HCT116 (cell line): ENCODE measurements around the gene TFF3. TPM values are rescaled to one million over a fixed set of nuclear protein-coding genes. Genes with fewer than 3 reads are reported as not detected.

ENCODE experiments used
- ATAC-seq: fragments of 200-7000 bp; cut with Tn5 transposase; 2 replicates; pipeline ENCODE4 v1.9.1; 2020; ENCODE audit warnings: mild to moderate bottlenecking, moderate library complexity
- BruUV-seq: library from RNA; stranded (reverse); fragments of 400-500 nt; replicated peaks from 2 replicates; lab custom pipeline; 2021; lab: Mats Ljungman, UMichigan
- CTCF ChIA-PET: fragments of 300-600 bp; sonication (Branson Sonifier 250); formaldehyde crosslinking; loops from one replicate; lab custom pipeline; 2021; ENCODE audit warnings: antibody characterized with exemption; lab: Charles Lee
- POLR2A ChIA-PET: fragments of 300-600, 350-600 bp; sonication (Branson Sonifier 250); formaldehyde crosslinking; loops from one replicate; lab custom pipeline; 2021; ENCODE audit warnings: antibody characterized with exemption; lab: Charles Lee
- RAD21 ChIA-PET, 2 experiments: fragments of 300-600 bp; sonication (Branson Sonifier 250); formaldehyde crosslinking; loops; one replicate each; lab custom pipeline; 2023; ENCODE audit warnings: low total read pairs in 2 of 2; ENCODE audit not compliant: uncharacterized antibody in 2 of 2, unreplicated experiment in 2 of 2, low non-redundant PET in 1 of 2; lab: Charles Lee
- DNase-seq: peaks from one replicate; pipeline ENCODE4 v3.0.0-alpha.2; 2010; ENCODE audit warnings: low read depth, low spot score
- H2AFZ ChIP-seq: fragments of 200-600 bp; shearing (Covaris generic), sonication (generic); 2 replicates; pipeline ENCODE4 v1.6.1; 2017; ENCODE audit warnings: low read depth, mixed run types, mixed read lengths, antibody characterized with exemption, low read length; ENCODE audit not compliant: poor library complexity, severe bottlenecking
- H3K27ac ChIP-seq: 2 replicates; pipeline ENCODE4 v1.5.1; 2012; ENCODE audit warnings: low read depth, low read length
- H3K27me3 ChIP-seq: fragments of 200-600 bp; sonication (generic); 2 replicates; pipeline ENCODE4 v1.6.1; 2016; ENCODE audit warnings: mixed run types, low read length, mixed read lengths; ENCODE audit not compliant: insufficient read depth
- H3K36me3 ChIP-seq, 2 experiments: fragments of 200-500 bp in 1 of 2; fragments of 200-600 bp in 1 of 2; sonication (Bioruptor generic) in 1 of 2; sonication (generic) in 1 of 2; 2 replicates each; pipeline versions ENCODE4 v1.5.1 to v1.6.1; 2014 to 2016; ENCODE audit warnings: low read length in 2 of 2, inconsistent platforms in 1 of 2, mixed read lengths in 1 of 2, mixed run types in 1 of 2; ENCODE audit not compliant: insufficient read depth in 2 of 2, control insufficient read depth in 1 of 2
- H3K4me1 ChIP-seq, 2 experiments: fragments of 200-600 bp in 1 of 2; sonication (generic) in 1 of 2; 2 replicates each; pipeline versions ENCODE4 v1.5.1 to v1.6.1; 2012 to 2017; ENCODE audit warnings: low read length in 2 of 2, inconsistent platforms in 1 of 2, mild to moderate bottlenecking in 1 of 2, mixed read lengths in 1 of 2, mixed run types in 1 of 2, moderate library complexity in 1 of 2; ENCODE audit not compliant: insufficient read depth in 2 of 2, control insufficient read depth in 1 of 2
- H3K4me2 ChIP-seq: fragments of 200-600 bp; sonication (generic); 2 replicates; pipeline ENCODE4 v1.6.1; 2017; ENCODE audit warnings: mixed run types, low read length, mixed read lengths
- H3K4me3 ChIP-seq, 2 experiments: fragments of 200-600 bp in 1 of 2; sonication (generic) in 1 of 2; replicated peaks in 1 of 2; 2 replicates each; pipeline ENCODE4 v1.5.1; 2011 to 2016; ENCODE audit warnings: low read length in 2 of 2, control low read depth in 1 of 2, low read depth in 1 of 2, mild to moderate bottlenecking in 1 of 2, mixed read lengths in 1 of 2, mixed run types in 1 of 2
- H3K79me2 ChIP-seq: fragments of 200-600 bp; sonication (generic); 2 replicates; pipeline ENCODE4 v1.6.1; 2017; ENCODE audit warnings: mild to moderate bottlenecking, mixed run types, low read length, moderate library complexity, mixed read lengths; ENCODE audit not compliant: insufficient read depth
- H3K9ac ChIP-seq: fragments of 200-600 bp; sonication (generic); 2 replicates; pipeline ENCODE4 v1.6.1; 2016; ENCODE audit warnings: low read length, mixed read lengths
- H3K9me2 ChIP-seq: fragments of 200-600 bp; sonication (generic), shearing (Covaris generic); 2 replicates; pipeline ENCODE4 v1.6.1; 2017; ENCODE audit warnings: mixed run types, mild to moderate bottlenecking, moderate library complexity; ENCODE audit not compliant: insufficient read depth
- H3K9me3 ChIP-seq, 2 experiments: fragments of 200-500 bp in 1 of 2; fragments of 200-600 bp in 1 of 2; sonication (Bioruptor generic) in 1 of 2; sonication (generic) in 1 of 2; 2 replicates each; pipeline ENCODE4 v1.6.1; 2014 to 2017; ENCODE audit warnings: low read length in 2 of 2, mixed read lengths in 2 of 2, inconsistent platforms in 1 of 2, low read depth in 1 of 2, mild to moderate bottlenecking in 1 of 2, mixed run types in 1 of 2, moderate library complexity in 1 of 2; ENCODE audit not compliant: control insufficient read depth in 1 of 2, insufficient read depth in 1 of 2
- H4K20me1 ChIP-seq: fragments of 200-600 bp; sonication (generic), shearing (Covaris generic); 2 replicates; pipeline ENCODE4 v1.6.1; 2017; ENCODE audit warnings: mixed run types, mild to moderate bottlenecking, moderate library complexity; ENCODE audit not compliant: insufficient read depth
- CBX3 ChIP-seq: IDR thresholded peaks from 2 replicates; pipeline ENCODE4 v1.6.1; 2012; ENCODE audit warnings: low read depth
- CTCF ChIP-seq, 3 experiments: fragments of 200-600 bp in 1 of 3; sonication (generic) in 1 of 3; IDR thresholded peaks in 2 of 3; conservative IDR thresholded peaks in 1 of 3; 2 replicates each; pipeline ENCODE4 v1.5.1; 2012 to 2017; ENCODE audit warnings: low read depth in 2 of 3, low read length in 2 of 3, antibody characterized with exemption in 1 of 3, borderline replicate concordance in 1 of 3, control low read depth in 1 of 3, mild to moderate bottlenecking in 1 of 3, mixed read lengths in 1 of 3, mixed run types in 1 of 3, moderate library complexity in 1 of 3; ENCODE audit not compliant: insufficient read depth in 1 of 3
- EZH2phosphoT487 ChIP-seq: fragments of 200-600 bp; IDR thresholded peaks from 2 replicates; pipeline ENCODE4 v1.6.1; 2018; ENCODE audit warnings: antibody characterized with exemption, borderline replicate concordance
- JUND ChIP-seq: IDR thresholded peaks from 2 replicates; pipeline ENCODE4 v1.6.1; 2012
- MAX ChIP-seq: IDR thresholded peaks from 2 replicates; pipeline ENCODE4 v1.6.1; 2012
- REST ChIP-seq: IDR thresholded peaks from 2 replicates; pipeline ENCODE4 v1.6.1; 2012; ENCODE audit warnings: low read depth
- SIN3A ChIP-seq: IDR thresholded peaks from 2 replicates; pipeline ENCODE4 v1.6.1; 2012; ENCODE audit warnings: low read depth
- SP1 ChIP-seq: IDR thresholded peaks from 2 replicates; pipeline ENCODE4 v1.6.1; 2012; ENCODE audit warnings: low read depth
- ZFX ChIP-seq: fragments of 450-650 bp; IDR thresholded peaks from 2 replicates; pipeline ENCODE4 v1.6.1; 2017
- ZNF274 ChIP-seq: fragments of 200-500 bp; sonication (Bioruptor generic); IDR thresholded peaks from 2 replicates; pipeline ENCODE4 v1.6.1; 2014; ENCODE audit warnings: mild to moderate bottlenecking, low read depth, low read length, inconsistent platforms
- intact Hi-C: fragments of 100-400 bp; cut with micrococcal nuclease; formaldehyde crosslinking; loops from 2 replicates; pipeline ENCODE4 v1.10.0; 2022
- total RNA-seq: library from RNA; stranded (reverse); gene quantifications from one replicate; pipeline ENCODE4 v1.2.1, GENCODE V29; 2021; ENCODE audit not compliant: unreplicated experiment

The TFF3 gene
- total RNA-seq, 1 experiment from 2014 or later = 0.22 TPM

- no peak overlapping the region; the same call in 1 of the 2 replicates for H3K27ac ChIP-seq
Observed at GRCh38 chr21:42294273-42294880, 20.8 kb downstream of the TFF3 start.

More at GRCh38 chr21:42294273-42294880, 20.8 kb downstream of the TFF3 start:
- H3K4me3 ChIP-seq = no peak overlapping the region
- H3K79me2 ChIP-seq = no peaks in the 10 kb centered on the region
- no peaks in the 10 kb centered on the region for H3K36me3 ChIP-seq
- 0 out of 2 replicates have a peak, but pooled peaks cover 9% of the 10 kb centered on the region for H3K27me3 ChIP-seq
- H2AFZ ChIP-seq = no peak overlapping the region
- no peak overlapping the region for H3K9ac ChIP-seq
- DNase-seq (no peak), ATAC-seq (no peak)
- no peak for TF ChIP-seq ZFX
- no peak for TF ChIP-seq ZNF274
- no peak for TF ChIP-seq SIN3A
- no peak for TF ChIP-seq REST
- no peak for TF ChIP-seq SP1
- TF ChIP-seq JUND = no peak
- TF ChIP-seq CTCF (IDR thresholded peaks at IDR 0.05 in 2 of 3, conservative IDR thresholded peaks at IDR 0.05 in 1 of 3; ENCODE audit: borderline replicate concordance in 1 of 3, insufficient read depth in 1 of 3, low read depth in 2 of 3, low read length in 2 of 3) = no peak
- no peak for TF ChIP-seq MAX
- no peak for TF ChIP-seq CBX3
- TF ChIP-seq EZH2phosphoT487 = no peak
- RAD21 ChIA-PET = no interaction called here
- H4K20me1 ChIP-seq = no peaks in the 10 kb centered on the region
- H3K4me2 ChIP-seq = no peak overlapping the region
- no peaks in the 10 kb centered on the region for H3K9me2 ChIP-seq
- CTCF ChIA-PET = no interaction called here
- no peaks in the 10 kb centered on the region; a peak in 1 of 4 replicates for H3K9me3 ChIP-seq
- peaks cover 0 to 7% of the 10 kb centered on the region in 2 experiments; a peak in 1 of 4 replicates for H3K4me1 ChIP-seq
- intact Hi-C loops = no loop called here
- BruUV-seq = no TSS peak
- POLR2A ChIA-PET = interaction anchor here (0.7 kb wide), 1 partner anchor 115 kb away, joined by 3 read pairs; no protein-coding TSS in a partner anchor
